ENCODE measurements around the gene B3GNT2. TPM values are rescaled to one million over a fixed set of nuclear protein-coding genes. Genes with fewer than 3 reads are reported as not detected.

The B3GNT2 gene
- total and polyA plus RNA-seq, 2 experiments from 2014 or later, result 35.5 to 70.4 TPM

DNA sequence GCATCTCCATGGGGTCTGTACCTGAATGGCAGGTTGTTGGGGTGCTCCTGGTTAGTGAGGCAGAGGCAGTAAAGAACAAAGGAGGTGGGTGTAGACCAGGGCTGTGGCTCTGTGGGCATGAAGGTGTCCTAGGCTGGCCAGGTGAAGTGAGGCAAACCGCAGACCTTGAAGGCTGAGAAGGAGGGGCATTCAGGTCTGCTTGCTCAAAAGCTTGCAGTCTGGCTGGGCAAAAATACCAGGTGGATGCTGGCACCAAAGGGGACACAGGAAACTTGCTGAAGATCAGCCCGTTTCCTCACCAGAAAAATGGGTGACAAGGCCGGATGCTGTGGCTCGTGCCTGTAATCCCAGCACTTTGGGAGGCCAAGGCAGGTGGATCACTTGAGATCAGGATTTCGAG, 6.7 kb upstream of the B3GNT2 start:
- no peak overlapping the region for H2AFZ ChIP-seq
- H3K36me3 ChIP-seq (ENCODE audit: insufficient read depth), result no peaks in the 10 kb centered on the region
- H3K4me2 ChIP-seq, result no peak overlapping the region
- Mint-ChIP-seq H3K27ac (no peak overlapping the region; the same call in 1 of the 2 replicates), H3K4me1 (peaks cover 5% of the 10 kb centered on the region; the same call in 2 of the 3 replicates), H3K4me3 (no peak overlapping the region), H3K9me3 (peaks cover 7% of the 10 kb centered on the region; the same call in 2 of the 3 replicates), H3K36me3 (ENCODE audit: low read depth) (peaks cover 6% of the 10 kb centered on the region; the same call in 1 of the 3 replicates), H3K27me3 (ENCODE audit: insufficient read depth, low read depth, poor library complexity) (peaks cover 5% of the 10 kb centered on the region)
- no peak for TF ChIP-seq EZH2phosphoT487 (IDR thresholded peaks at IDR 0.05; ENCODE audit: unreplicated experiment)
- no peak for TF ChIP-seq EZH2 (IDR thresholded peaks at IDR 0.05; ENCODE audit: low read depth, unreplicated experiment)
- no peak for TF ChIP-seq ZNF331 (CRISPR knock-in tag; IDR thresholded peaks at IDR 0.05; ENCODE audit: low read depth)
- TF ChIP-seq, protein P1, sequence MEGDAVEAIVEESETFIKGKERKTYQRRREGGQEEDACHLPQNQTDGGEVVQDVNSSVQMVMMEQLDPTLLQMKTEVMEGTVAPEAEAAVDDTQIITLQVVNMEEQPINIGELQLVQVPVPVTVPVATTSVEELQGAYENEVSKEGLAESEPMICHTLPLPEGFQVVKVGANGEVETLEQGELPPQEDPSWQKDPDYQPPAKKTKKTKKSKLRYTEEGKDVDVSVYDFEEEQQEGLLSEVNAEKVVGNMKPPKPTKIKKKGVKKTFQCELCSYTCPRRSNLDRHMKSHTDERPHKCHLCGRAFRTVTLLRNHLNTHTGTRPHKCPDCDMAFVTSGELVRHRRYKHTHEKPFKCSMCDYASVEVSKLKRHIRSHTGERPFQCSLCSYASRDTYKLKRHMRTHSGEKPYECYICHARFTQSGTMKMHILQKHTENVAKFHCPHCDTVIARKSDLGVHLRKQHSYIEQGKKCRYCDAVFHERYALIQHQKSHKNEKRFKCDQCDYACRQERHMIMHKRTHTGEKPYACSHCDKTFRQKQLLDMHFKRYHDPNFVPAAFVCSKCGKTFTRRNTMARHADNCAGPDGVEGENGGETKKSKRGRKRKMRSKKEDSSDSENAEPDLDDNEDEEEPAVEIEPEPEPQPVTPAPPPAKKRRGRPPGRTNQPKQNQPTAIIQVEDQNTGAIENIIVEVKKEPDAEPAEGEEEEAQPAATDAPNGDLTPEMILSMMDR (conservative IDR thresholded peaks at IDR 0.05; ENCODE audit: low read depth in 2 of 2), result no peak
- no peak for TF ChIP-seq STAT1 (IDR thresholded peaks at IDR 0.05; ENCODE audit: unreplicated experiment)
- no peak for TF ChIP-seq NANOG (IDR thresholded peaks at IDR 0.05; ENCODE audit: borderline replicate concordance)
- peaks cover 6% of the 10 kb centered on the region; the same call in 1 of the 2 replicates for H3K9me2 ChIP-seq (ENCODE audit: insufficient read depth)
- H3K4me3 ChIP-seq, result no peak overlapping the region
- H3K4me1 ChIP-seq (ENCODE audit: insufficient read depth), result no peaks in the 10 kb centered on the region
- no peak overlapping the region for H3K27ac ChIP-seq (ENCODE audit: low read depth)
- no peak for DNase-seq (ENCODE audit: low spot score)
- ATAC-seq, result no peak
- no peaks in the 10 kb centered on the region; the same call in 1 of the 2 replicates for H4K20me1 ChIP-seq (replicated peaks; ENCODE audit: insufficient read depth)
- H3K79me2 ChIP-seq (replicated peaks; ENCODE audit: insufficient read depth), result no peaks in the 10 kb centered on the region
- no peaks in the 10 kb centered on the region for H3F3A ChIP-seq (replicated peaks; ENCODE audit: low read depth)
- no peaks in the 10 kb centered on the region for H3K27me3 ChIP-seq (ENCODE audit: insufficient read depth)

DNA sequence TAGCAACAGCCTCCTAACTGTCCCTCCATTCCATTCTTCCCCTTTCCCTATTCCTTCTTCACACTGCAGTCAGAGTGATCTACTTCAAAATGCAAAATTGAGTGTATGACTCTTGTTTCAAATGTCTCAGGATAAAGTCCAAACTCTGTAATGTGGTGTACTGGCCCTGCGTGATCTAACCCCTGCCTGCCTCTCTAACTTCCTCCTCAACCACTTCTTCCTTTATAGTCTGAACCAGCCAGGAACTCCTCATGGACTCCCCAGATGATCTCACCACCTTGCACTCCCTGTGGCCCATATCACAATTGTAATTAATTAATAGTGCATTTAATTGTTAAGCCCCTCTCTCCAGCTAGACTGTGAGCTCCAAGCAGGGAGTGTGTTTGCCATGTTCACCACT, 3.1 kb upstream of the B3GNT2 start:
- Mint-ChIP-seq H3K27ac (no peak overlapping the region), H3K4me1 (peaks cover 8% of the 10 kb centered on the region; the same call in 2 of the 3 replicates), H3K4me3 (no peak overlapping the region), H3K9me3 (peaks cover 7% of the 10 kb centered on the region; the same call in 2 of the 3 replicates), H3K27me3 (ENCODE audit: insufficient read depth, low read depth, poor library complexity) (peaks cover 15% of the 10 kb centered on the region), H3K36me3 (ENCODE audit: low read depth) (peaks cover 6% of the 10 kb centered on the region; the same call in 1 of the 3 replicates)
- Histone ChIP-seq H2AFZ (no peak overlapping the region), H4K20me1 (replicated peaks; ENCODE audit: insufficient read depth) (peaks cover 6% of the 10 kb centered on the region), H3K36me3 (ENCODE audit: insufficient read depth) (no peaks in the 10 kb centered on the region), H3K4me1 (ENCODE audit: insufficient read depth) (peaks cover 10% of the 10 kb centered on the region), H3K9me2 (ENCODE audit: insufficient read depth) (peaks cover 6% of the 10 kb centered on the region; the same call in 1 of the 2 replicates), H3F3A (replicated peaks; ENCODE audit: low read depth) (peaks cover 4% of the 10 kb centered on the region; the same call in 1 of the 2 replicates), H3K27ac (ENCODE audit: low read depth) (no peak overlapping the region), H3K4me3 (no peak overlapping the region), H3K4me2 (no peak overlapping the region), H3K27me3 (ENCODE audit: insufficient read depth) (no peaks in the 10 kb centered on the region), H3K79me2 (replicated peaks; ENCODE audit: insufficient read depth) (peaks cover 16% of the 10 kb centered on the region)
- ATAC-seq (no peak), DNase-seq (ENCODE audit: low spot score) (no peak)
- TF ChIP-seq, protein P2, sequence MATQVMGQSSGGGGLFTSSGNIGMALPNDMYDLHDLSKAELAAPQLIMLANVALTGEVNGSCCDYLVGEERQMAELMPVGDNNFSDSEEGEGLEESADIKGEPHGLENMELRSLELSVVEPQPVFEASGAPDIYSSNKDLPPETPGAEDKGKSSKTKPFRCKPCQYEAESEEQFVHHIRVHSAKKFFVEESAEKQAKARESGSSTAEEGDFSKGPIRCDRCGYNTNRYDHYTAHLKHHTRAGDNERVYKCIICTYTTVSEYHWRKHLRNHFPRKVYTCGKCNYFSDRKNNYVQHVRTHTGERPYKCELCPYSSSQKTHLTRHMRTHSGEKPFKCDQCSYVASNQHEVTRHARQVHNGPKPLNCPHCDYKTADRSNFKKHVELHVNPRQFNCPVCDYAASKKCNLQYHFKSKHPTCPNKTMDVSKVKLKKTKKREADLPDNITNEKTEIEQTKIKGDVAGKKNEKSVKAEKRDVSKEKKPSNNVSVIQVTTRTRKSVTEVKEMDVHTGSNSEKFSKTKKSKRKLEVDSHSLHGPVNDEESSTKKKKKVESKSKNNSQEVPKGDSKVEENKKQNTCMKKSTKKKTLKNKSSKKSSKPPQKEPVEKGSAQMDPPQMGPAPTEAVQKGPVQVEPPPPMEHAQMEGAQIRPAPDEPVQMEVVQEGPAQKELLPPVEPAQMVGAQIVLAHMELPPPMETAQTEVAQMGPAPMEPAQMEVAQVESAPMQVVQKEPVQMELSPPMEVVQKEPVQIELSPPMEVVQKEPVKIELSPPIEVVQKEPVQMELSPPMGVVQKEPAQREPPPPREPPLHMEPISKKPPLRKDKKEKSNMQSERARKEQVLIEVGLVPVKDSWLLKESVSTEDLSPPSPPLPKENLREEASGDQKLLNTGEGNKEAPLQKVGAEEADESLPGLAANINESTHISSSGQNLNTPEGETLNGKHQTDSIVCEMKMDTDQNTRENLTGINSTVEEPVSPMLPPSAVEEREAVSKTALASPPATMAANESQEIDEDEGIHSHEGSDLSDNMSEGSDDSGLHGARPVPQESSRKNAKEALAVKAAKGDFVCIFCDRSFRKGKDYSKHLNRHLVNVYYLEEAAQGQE (IDR thresholded peaks at IDR 0.05; ENCODE audit: unreplicated experiment), result no peak
- TF ChIP-seq, protein P1 (conservative IDR thresholded peaks at IDR 0.05; ENCODE audit: low read depth in 2 of 2), result no peak
- TF ChIP-seq CREB1 (CRISPR knock-in tag; IDR thresholded peaks at IDR 0.05; ENCODE audit: low read depth) (no peak), JUNB (IDR thresholded peaks at IDR 0.05; ENCODE audit: unreplicated experiment) (no peak), STAT1 (IDR thresholded peaks at IDR 0.05; ENCODE audit: unreplicated experiment) (no peak), ZNF114 (CRISPR knock-in tag; IDR thresholded peaks at IDR 0.05) (no peak), POLR2AphosphoS5 (IDR thresholded peaks at IDR 0.05; ENCODE audit: low read depth) (no peak), NANOG (IDR thresholded peaks at IDR 0.05; ENCODE audit: borderline replicate concordance) (no peak), ZNF331 (CRISPR knock-in tag; IDR thresholded peaks at IDR 0.05; ENCODE audit: low read depth) (no peak)
